ENCODE results near the gene KDM6B. TPM values are rescaled to one million over a fixed set of nuclear protein-coding genes. Genes with fewer than 3 reads are reported as not detected.

Gene KDM6B
- total RNA-seq, 1 donor from 2014 or later: 38.2 TPM

GRCh38 chr17:7851438-7852261 is 17.6 kb downstream of the KDM6B start:
- Mint-ChIP-seq H3K9me3 (ENCODE audit: low read depth) (no peaks in the 10 kb centered on the region), H3K36me3 (ENCODE audit: low read depth) (peaks cover 16% of the 10 kb centered on the region), H3K4me1 (ENCODE audit: low read depth) (peaks cover 5% of the 10 kb centered on the region), H3K27ac (ENCODE audit: unreplicated experiment) (peak overlapping the region; percentile 49), H3K27me3 (ENCODE audit: low read depth) (no peaks in the 10 kb centered on the region), H3K4me3 (ENCODE audit: unreplicated experiment) (no peak overlapping the region)
- peak; percentile 91 for TF ChIP-seq CTCF (IDR thresholded peaks at IDR 0.05)
- peak; percentile 93 for DNase-seq (ENCODE audit: low spot score)

DNA sequence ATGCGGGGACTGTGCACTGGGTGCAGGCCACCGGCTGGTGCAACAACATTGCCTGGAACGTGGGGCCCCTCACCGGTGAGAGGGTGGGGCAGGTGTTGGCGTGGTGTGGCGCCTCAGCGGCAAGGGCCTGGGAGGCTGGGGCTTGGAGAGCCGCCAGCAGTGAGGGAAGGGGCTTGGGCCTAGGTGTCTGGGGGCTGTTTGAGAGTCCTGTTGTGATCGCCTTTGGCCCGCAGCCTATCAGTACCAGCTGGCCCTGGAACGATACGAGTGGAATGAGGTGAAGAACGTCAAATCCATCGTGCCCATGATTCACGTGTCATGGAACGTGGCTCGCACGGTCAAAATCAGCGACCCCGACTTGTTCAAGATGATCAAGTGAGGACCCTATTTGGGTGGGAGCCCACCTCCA is 18.2 kb downstream of the KDM6B start:
- peaks cover 5% of the 10 kb centered on the region for H3K4me1 Mint-ChIP-seq (ENCODE audit: low read depth)
- H3K27me3 Mint-ChIP-seq (ENCODE audit: low read depth): no peaks in the 10 kb centered on the region
- no peaks in the 10 kb centered on the region for H3K9me3 Mint-ChIP-seq (ENCODE audit: low read depth)
- DNase-seq (ENCODE audit: low spot score): peak; percentile 59
- H3K4me3 Mint-ChIP-seq (ENCODE audit: unreplicated experiment): no peak overlapping the region
- H3K36me3 Mint-ChIP-seq (ENCODE audit: low read depth): peaks cover 14% of the 10 kb centered on the region
- TF ChIP-seq CTCF (IDR thresholded peaks at IDR 0.05): no peak
- no peak overlapping the region for H3K27ac Mint-ChIP-seq (ENCODE audit: unreplicated experiment)

- peak; percentile 85 for DNase-seq (ENCODE audit: low spot score)
- peaks cover 5% of the 10 kb centered on the region for H3K4me1 Mint-ChIP-seq (ENCODE audit: low read depth)
- H3K27me3 Mint-ChIP-seq (ENCODE audit: low read depth): no peaks in the 10 kb centered on the region
- no peak for TF ChIP-seq CTCF (IDR thresholded peaks at IDR 0.05)
- H3K27ac Mint-ChIP-seq (ENCODE audit: unreplicated experiment): no peak overlapping the region
- peaks cover 14% of the 10 kb centered on the region for H3K36me3 Mint-ChIP-seq (ENCODE audit: low read depth)
- no peaks in the 10 kb centered on the region for H3K9me3 Mint-ChIP-seq (ENCODE audit: low read depth)
- H3K4me3 Mint-ChIP-seq (ENCODE audit: unreplicated experiment): no peak overlapping the region
Measured at GRCh38 chr17:7852919-7853690, 19.1 kb downstream of the KDM6B start.

GRCh38 chr17:7853691-7854038 is 19.6 kb downstream of the KDM6B start:
- DNase-seq (ENCODE audit: low spot score): peak; percentile 68
- H3K27ac Mint-ChIP-seq (ENCODE audit: unreplicated experiment): peak overlapping the region; percentile 33
- no peaks in the 10 kb centered on the region for H3K9me3 Mint-ChIP-seq (ENCODE audit: low read depth)
- no peak overlapping the region for H3K4me3 Mint-ChIP-seq (ENCODE audit: unreplicated experiment)
- H3K4me1 Mint-ChIP-seq (ENCODE audit: low read depth): peaks cover 5% of the 10 kb centered on the region
- H3K27me3 Mint-ChIP-seq (ENCODE audit: low read depth): no peaks in the 10 kb centered on the region
- TF ChIP-seq CTCF (IDR thresholded peaks at IDR 0.05): no peak
- H3K36me3 Mint-ChIP-seq (ENCODE audit: low read depth): peaks cover 14% of the 10 kb centered on the region

- TF ChIP-seq CTCF (IDR thresholded peaks at IDR 0.05): no peak
- H3K9me3 Mint-ChIP-seq (ENCODE audit: low read depth): no peaks in the 10 kb centered on the region
- peak overlapping the region; percentile 33 for H3K27ac Mint-ChIP-seq (ENCODE audit: unreplicated experiment)
- no peak overlapping the region for H3K4me3 Mint-ChIP-seq (ENCODE audit: unreplicated experiment)
- H3K36me3 Mint-ChIP-seq (ENCODE audit: low read depth): peaks cover 14% of the 10 kb centered on the region
- DNase-seq (ENCODE audit: low spot score): peak; percentile 93
- H3K27me3 Mint-ChIP-seq (ENCODE audit: low read depth): no peaks in the 10 kb centered on the region
- H3K4me1 Mint-ChIP-seq (ENCODE audit: low read depth): peaks cover 5% of the 10 kb centered on the region
Measured at GRCh38 chr17:7854078-7854777, 20.2 kb downstream of the KDM6B start.

All from chondrocyte (in vitro differentiated cells).